ENCODE data around the gene HLCS. TPM values are rescaled to one million over a fixed set of nuclear protein-coding genes. Genes with fewer than 3 reads are reported as not detected.

Gene HLCS
- total RNA-seq, 2 donors from 2014 or later = 27.2 to 38.6 TPM

GRCh38 chr21:36738489-36739126 lies 227.9 kb downstream of the HLCS start:
- intact Hi-C loops (cut with DNase I) = no loop called here
- TF ChIP-seq POLR2A (IDR thresholded peaks at IDR 0.05) (no peak), CTCF (IDR thresholded peaks at IDR 0.05) (no peak)
- Histone ChIP-seq H3K4me1 (no peaks in the 10 kb centered on the region), H3K9me3 (no peaks in the 10 kb centered on the region), H3K27ac (no peak overlapping the region), H3K27me3 (no peaks in the 10 kb centered on the region), H3K36me3 (replicated peaks in 1 of 2; ENCODE audit: insufficient read depth in 1 of 2, low read depth in 2 of 2) (no peaks in the 10 kb centered on the region), H3K4me3 (no peak overlapping the region)
- ATAC-seq (no peak), DNase-seq (no peak)
- WGBS, 2 donors = 66 to 74% methylated on average over 12 of the region's 12 CpGs

- Histone ChIP-seq H3K36me3 (replicated peaks in 1 of 2; ENCODE audit: insufficient read depth in 1 of 2, low read depth in 2 of 2) (no peaks in the 10 kb centered on the region), H3K27ac (no peak overlapping the region), H3K9me3 (no peaks in the 10 kb centered on the region), H3K27me3 (no peaks in the 10 kb centered on the region), H3K4me3 (no peak overlapping the region), H3K4me1 (peaks cover 5% of the 10 kb centered on the region)
- DNase-seq (no peak), ATAC-seq (no peak)
- TF ChIP-seq POLR2A (IDR thresholded peaks at IDR 0.05) (no peak), CTCF (IDR thresholded peaks at IDR 0.05) (no peak)
- 77 to 79% methylated on average over 5 to 15 of the region's 15 CpGs for WGBS, 2 donors
- intact Hi-C loops (cut with DNase I) = no loop called here
These were observed 230.6 kb downstream of the HLCS start for GRCh38 chr21:36735724-36736320.

GRCh38 chr21:36735201-36735515 lies 231.3 kb downstream of the HLCS start:
- no peak for ATAC-seq
- TF ChIP-seq POLR2A (IDR thresholded peaks at IDR 0.05) (no peak), CTCF (IDR thresholded peaks at IDR 0.05) (no peak)
- 73 to 92% methylated on average over 3 to 4 of the region's 4 CpGs for WGBS, 2 donors
- no peak overlapping the region for H3K27ac ChIP-seq
- H3K4me3 ChIP-seq = no peak overlapping the region
- intact Hi-C loops (cut with DNase I) = no loop called here
- no peaks in the 10 kb centered on the region for H3K36me3 ChIP-seq (replicated peaks in 1 of 2; ENCODE audit: insufficient read depth in 1 of 2, low read depth in 2 of 2)
- no peak for DNase-seq
- no peaks in the 10 kb centered on the region for H3K27me3 ChIP-seq
- no peaks in the 10 kb centered on the region for H3K9me3 ChIP-seq
- H3K4me1 ChIP-seq = peaks cover 7% of the 10 kb centered on the region

- no peak for TF ChIP-seq CTCF (IDR thresholded peaks at IDR 0.05)
- TF ChIP-seq POLR2A (IDR thresholded peaks at IDR 0.05) = no peak
- no peak overlapping the region for H3K4me3 ChIP-seq
- H3K27ac ChIP-seq = no peak overlapping the region
- peaks cover 7% of the 10 kb centered on the region for H3K4me1 ChIP-seq
- H3K36me3 ChIP-seq (replicated peaks in 1 of 2; ENCODE audit: insufficient read depth in 1 of 2, low read depth in 2 of 2) = no peaks in the 10 kb centered on the region
- ATAC-seq (no peak), DNase-seq (no peak)
- no peaks in the 10 kb centered on the region for H3K27me3 ChIP-seq
- H3K9me3 ChIP-seq = no peaks in the 10 kb centered on the region
- intact Hi-C loops (cut with DNase I) = no loop called here
- 79 to 90% methylated on average over 8 of the region's 9 CpGs for WGBS, 2 donors
These were observed 231.9 kb downstream of the HLCS start for GRCh38 chr21:36734367-36735200.

All from body of pancreas (tissue), 4 donors.